ENCODE results near the gene ANKRD62.

Gene ANKRD62

DNA sequence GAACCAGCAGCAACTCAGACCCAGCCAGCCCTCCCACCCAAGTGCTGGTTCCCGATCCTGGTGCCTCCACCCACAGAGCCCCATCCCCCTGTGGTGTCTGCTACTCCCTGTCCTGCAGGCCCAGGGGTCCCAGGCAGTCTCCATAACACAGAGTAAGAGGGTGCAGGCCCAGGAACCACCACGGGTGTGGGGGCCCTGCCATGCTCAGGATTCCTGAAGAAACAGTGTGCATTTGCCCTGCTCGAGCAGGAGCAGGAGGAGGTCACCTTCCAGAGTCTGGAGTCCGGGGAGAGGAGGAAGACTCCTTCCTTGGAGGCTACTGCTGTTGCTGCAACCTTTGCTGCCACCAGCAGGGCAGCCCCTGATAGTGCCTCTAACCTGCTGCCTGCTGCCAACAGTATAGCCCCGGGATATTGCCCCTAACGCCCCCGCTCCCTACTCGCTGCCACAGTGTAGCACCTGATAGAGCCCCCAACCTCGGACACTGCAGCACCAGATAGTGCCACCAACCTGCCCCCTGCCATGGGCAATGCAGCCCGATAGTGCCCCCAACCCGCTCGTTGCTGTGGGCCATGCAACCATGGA, 46.8 kb upstream of the ANKRD62 start:
- H4K20me1 ChIP-seq (ENCODE audit: control insufficient read depth, insufficient read depth, low read depth, low read length) = no peaks in the 10 kb centered on the region
- no peak for TF ChIP-seq EZH2phosphoT487 (IDR thresholded peaks at IDR 0.05; ENCODE audit: borderline replicate concordance, low read length)
- TF ChIP-seq, protein P1, sequence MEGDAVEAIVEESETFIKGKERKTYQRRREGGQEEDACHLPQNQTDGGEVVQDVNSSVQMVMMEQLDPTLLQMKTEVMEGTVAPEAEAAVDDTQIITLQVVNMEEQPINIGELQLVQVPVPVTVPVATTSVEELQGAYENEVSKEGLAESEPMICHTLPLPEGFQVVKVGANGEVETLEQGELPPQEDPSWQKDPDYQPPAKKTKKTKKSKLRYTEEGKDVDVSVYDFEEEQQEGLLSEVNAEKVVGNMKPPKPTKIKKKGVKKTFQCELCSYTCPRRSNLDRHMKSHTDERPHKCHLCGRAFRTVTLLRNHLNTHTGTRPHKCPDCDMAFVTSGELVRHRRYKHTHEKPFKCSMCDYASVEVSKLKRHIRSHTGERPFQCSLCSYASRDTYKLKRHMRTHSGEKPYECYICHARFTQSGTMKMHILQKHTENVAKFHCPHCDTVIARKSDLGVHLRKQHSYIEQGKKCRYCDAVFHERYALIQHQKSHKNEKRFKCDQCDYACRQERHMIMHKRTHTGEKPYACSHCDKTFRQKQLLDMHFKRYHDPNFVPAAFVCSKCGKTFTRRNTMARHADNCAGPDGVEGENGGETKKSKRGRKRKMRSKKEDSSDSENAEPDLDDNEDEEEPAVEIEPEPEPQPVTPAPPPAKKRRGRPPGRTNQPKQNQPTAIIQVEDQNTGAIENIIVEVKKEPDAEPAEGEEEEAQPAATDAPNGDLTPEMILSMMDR (IDR thresholded peaks at IDR 0.05; ENCODE audit: low read depth, low read length, poor library complexity, severe bottlenecking) = peak; percentile 20

DNA sequence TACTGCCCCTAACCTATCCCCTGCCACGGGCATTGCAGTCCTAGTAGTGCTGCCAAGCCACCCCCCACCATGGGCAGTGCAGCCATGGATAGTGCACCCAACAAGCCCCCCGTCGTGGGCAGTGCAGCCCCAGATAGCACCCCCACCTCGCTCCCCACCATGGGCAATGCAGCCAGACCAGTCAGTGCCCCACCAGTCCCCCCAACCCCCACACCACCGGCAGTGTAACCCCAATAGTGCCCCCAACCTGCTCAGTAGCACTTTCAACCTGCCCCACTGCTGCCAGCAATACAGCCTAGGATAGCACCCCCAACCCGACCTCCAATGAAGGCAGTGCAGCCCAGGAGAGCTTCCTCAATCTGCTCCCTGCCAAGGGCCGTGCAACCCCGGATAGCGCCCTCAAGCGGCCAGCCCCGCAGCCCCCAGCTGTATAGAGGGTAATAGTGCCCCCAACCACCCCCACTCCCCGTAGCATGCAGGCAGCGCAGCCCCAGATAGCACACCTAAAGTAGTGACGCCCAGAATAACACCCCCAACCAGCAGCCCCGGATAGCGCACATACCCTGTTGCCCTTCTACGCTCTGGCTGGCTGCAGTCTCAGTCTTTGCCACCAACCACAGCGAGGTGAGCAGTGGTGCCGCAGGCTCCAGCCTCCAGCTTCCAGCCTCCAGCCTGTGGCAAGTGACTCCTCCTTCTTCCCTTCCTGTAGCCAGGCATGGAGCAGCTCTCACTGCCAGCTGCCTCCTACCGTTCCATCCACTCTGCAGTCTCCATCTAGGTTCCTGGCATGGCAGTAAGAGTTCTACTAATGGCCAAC, 45.4 kb upstream of the ANKRD62 start:
- no peaks in the 10 kb centered on the region for H3K36me3 ChIP-seq (ENCODE audit: control insufficient read depth, low read length)
- no peaks in the 10 kb centered on the region for H3K79me2 ChIP-seq (ENCODE audit: control insufficient read depth, low read length)
- H4K20me1 ChIP-seq (ENCODE audit: control insufficient read depth, insufficient read depth, low read depth, low read length) = no peaks in the 10 kb centered on the region
- peaks cover 3% of the 10 kb centered on the region; the same call in 1 of the 2 replicates for H3F3A ChIP-seq (ENCODE audit: control insufficient read depth, insufficient read depth)
- H3K4me1 ChIP-seq (ENCODE audit: control insufficient read depth, low read length) = peaks cover 29% of the 10 kb centered on the region
- H3K27ac ChIP-seq (ENCODE audit: low read depth, low read length) = no peak overlapping the region
- TF ChIP-seq, protein P1 (IDR thresholded peaks at IDR 0.05; ENCODE audit: low read depth, low read length, poor library complexity, severe bottlenecking) = no peak
- no peak for TF ChIP-seq EZH2phosphoT487 (IDR thresholded peaks at IDR 0.05; ENCODE audit: borderline replicate concordance, low read length)
- no peak overlapping the region for H3K4me3 ChIP-seq (ENCODE audit: low read length)
- H3K4me2 ChIP-seq (ENCODE audit: low read length) = no peak overlapping the region
- no peaks in the 10 kb centered on the region for H3K27me3 ChIP-seq (ENCODE audit: control insufficient read depth, low read length)
- no peaks in the 10 kb centered on the region for H3K9me2 ChIP-seq (replicated peaks; ENCODE audit: control insufficient read depth, low read length)
- H3K9me3 ChIP-seq (ENCODE audit: control insufficient read depth, insufficient read depth, low read length) = no peaks in the 10 kb centered on the region

More for the DNA sequence above, 46.8 kb upstream of the ANKRD62 start:
- Histone ChIP-seq H3K27me3 (ENCODE audit: control insufficient read depth, low read length) (peaks cover 3% of the 10 kb centered on the region; the same call in 1 of the 2 replicates), H3K27ac (ENCODE audit: low read depth, low read length) (no peak overlapping the region), H3F3A (ENCODE audit: control insufficient read depth, insufficient read depth) (peaks cover 3% of the 10 kb centered on the region; the same call in 1 of the 2 replicates), H3K36me3 (ENCODE audit: control insufficient read depth, low read length) (no peaks in the 10 kb centered on the region), H3K4me2 (ENCODE audit: low read length) (no peak overlapping the region), H3K9me2 (replicated peaks; ENCODE audit: control insufficient read depth, low read length) (no peaks in the 10 kb centered on the region), H3K9me3 (ENCODE audit: control insufficient read depth, insufficient read depth, low read length) (no peaks in the 10 kb centered on the region), H3K79me2 (ENCODE audit: control insufficient read depth, low read length) (no peaks in the 10 kb centered on the region), H3K4me3 (ENCODE audit: low read length) (no peak overlapping the region), H3K4me1 (ENCODE audit: control insufficient read depth, low read length) (peaks cover 23% of the 10 kb centered on the region)

DNA sequence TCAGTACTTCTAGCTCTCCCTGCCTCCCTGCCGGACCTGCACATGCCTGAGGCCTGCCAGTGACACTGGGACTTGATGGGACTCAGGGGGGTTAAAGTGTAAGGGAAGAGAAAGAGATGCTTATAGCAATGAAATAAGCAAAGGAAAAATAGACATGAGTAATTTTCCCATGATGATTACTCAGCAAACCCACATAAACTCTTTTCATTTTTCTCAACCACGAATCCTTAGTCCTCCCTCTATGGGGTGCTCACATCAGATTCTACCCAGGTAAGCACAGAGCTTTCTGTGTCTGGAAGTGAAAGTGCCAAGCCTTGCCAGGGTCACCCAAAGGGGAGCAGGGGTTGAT, 44.8 kb upstream of the ANKRD62 start:
- H3K4me3 ChIP-seq (ENCODE audit: low read length) = no peak overlapping the region
- no peaks in the 10 kb centered on the region for H3K27me3 ChIP-seq (ENCODE audit: control insufficient read depth, low read length)
- H3K9me2 ChIP-seq (replicated peaks; ENCODE audit: control insufficient read depth, low read length) = no peaks in the 10 kb centered on the region
- H3K36me3 ChIP-seq (ENCODE audit: control insufficient read depth, low read length) = no peaks in the 10 kb centered on the region
- H3K4me1 ChIP-seq (ENCODE audit: control insufficient read depth, low read length) = peaks cover 32% of the 10 kb centered on the region
- TF ChIP-seq, protein P1 (IDR thresholded peaks at IDR 0.05; ENCODE audit: low read depth, low read length, poor library complexity, severe bottlenecking) = no peak
- no peaks in the 10 kb centered on the region for H4K20me1 ChIP-seq (ENCODE audit: control insufficient read depth, insufficient read depth, low read depth, low read length)
- peaks cover 3% of the 10 kb centered on the region; the same call in 1 of the 2 replicates for H3F3A ChIP-seq (ENCODE audit: control insufficient read depth, insufficient read depth)
- no peaks in the 10 kb centered on the region for H3K9me3 ChIP-seq (ENCODE audit: control insufficient read depth, insufficient read depth, low read length)
- no peak overlapping the region for H3K4me2 ChIP-seq (ENCODE audit: low read length)
- H3K79me2 ChIP-seq (ENCODE audit: control insufficient read depth, low read length) = no peaks in the 10 kb centered on the region
- H3K27ac ChIP-seq (ENCODE audit: low read depth, low read length) = no peak overlapping the region

Measured in DOHH2 (cell line).